Gastroesophageal sphincter (tissue), 4 donors: ENCODE data around the gene ZNF497. TPM values are rescaled to one million over a fixed set of nuclear protein-coding genes. Genes with fewer than 3 reads are reported as not detected.

ENCODE experiments used
- ATAC-seq: fragments of 150-250 bp; one replicate; pipeline ENCODE4 v1.9.1; 2016; ENCODE audit warnings: mild to moderate bottlenecking, moderate library complexity
- H3K27ac ChIP-seq, 4 donors: fragments of 200-600 bp; sonication (generic) in 3 of 4; 1 replicate in 3 of 4; 2 replicates in 1 of 4; pipeline ENCODE4 v1.5.1; 2016 to 2019
- H3K27me3 ChIP-seq: fragments of 200-600 bp; sonication (generic); one replicate; pipeline ENCODE4 v1.5.1; 2019
- H3K36me3 ChIP-seq, 2 donors: fragments of 200-600 bp; sonication (generic); one replicate each; pipeline ENCODE4 v1.5.1; 2019; ENCODE audit warnings: control low read depth in 1 of 2
- H3K4me1 ChIP-seq, 3 donors: fragments of 200-600 bp; sonication (generic); 1 replicate in 2 of 3; 2 replicates in 1 of 3; pipeline ENCODE4 v1.5.1; 2016 to 2019; ENCODE audit warnings: control low read depth in 2 of 3
- H3K4me3 ChIP-seq, 2 donors: fragments of 200-600 bp; sonication (generic); one replicate each; pipeline ENCODE4 v1.5.1; 2019; ENCODE audit warnings: mild to moderate bottlenecking in 1 of 2, moderate library complexity in 1 of 2
- H3K9me3 ChIP-seq, 3 donors: fragments of 200-600 bp; sonication (generic); one replicate each; pipeline ENCODE4 v1.5.1; 2017 to 2019; ENCODE audit warnings: control low read depth in 2 of 3
- EP300 ChIP-seq: sonication (generic); formaldehyde crosslinking; IDR thresholded peaks from one replicate; pipeline ENCODE4 v1.6.1; 2017; ENCODE audit warnings: antibody characterized with exemption, mild to moderate bottlenecking
- POLR2A ChIP-seq, 2 donors: fragments of 450-650 bp; IDR thresholded peaks; one replicate each; pipeline ENCODE4 v1.6.1; 2017; ENCODE audit warnings: antibody characterized with exemption in 2 of 2, mild to moderate bottlenecking in 2 of 2, moderate library complexity in 1 of 2
- POLR2AphosphoS5 ChIP-seq: sonication (generic); formaldehyde crosslinking; IDR thresholded peaks from one replicate; pipeline ENCODE4 v1.6.1; 2017; ENCODE audit warnings: antibody characterized with exemption
- WGBS, 2 donors: methylation state at CpG; one replicate each; pipeline ENCODE4 v1.1.5; 2018; ENCODE audit warnings: low coverage in 1 of 2; 5-methylcytosine and 5-hydroxymethylcytosine counted together
- total RNA-seq, 4 donors: library from RNA; depleted of rRNA; stranded (reverse); fragments of >200 nt; gene quantifications; one replicate each; pipeline ENCODE4 v1.1.0, GENCODE V29; 2016
- TF ChIP-seq, protein P1 (sequence below), 4 experiments: fragments of 200-600 bp in 2 of 4; fragments of 450-650 bp in 2 of 4; sonication (generic) in 1 of 4; IDR thresholded peaks; one replicate each; pipeline ENCODE4 v1.5.1; 2017 to 2019; ENCODE audit warnings: antibody characterized with exemption in 4 of 4, mild to moderate bottlenecking in 2 of 4, moderate library complexity in 2 of 4

Gene ZNF497
- total RNA-seq, 4 donors from 2014 or later = 0.77 to 2.2 (median 1.6) TPM

DNA sequence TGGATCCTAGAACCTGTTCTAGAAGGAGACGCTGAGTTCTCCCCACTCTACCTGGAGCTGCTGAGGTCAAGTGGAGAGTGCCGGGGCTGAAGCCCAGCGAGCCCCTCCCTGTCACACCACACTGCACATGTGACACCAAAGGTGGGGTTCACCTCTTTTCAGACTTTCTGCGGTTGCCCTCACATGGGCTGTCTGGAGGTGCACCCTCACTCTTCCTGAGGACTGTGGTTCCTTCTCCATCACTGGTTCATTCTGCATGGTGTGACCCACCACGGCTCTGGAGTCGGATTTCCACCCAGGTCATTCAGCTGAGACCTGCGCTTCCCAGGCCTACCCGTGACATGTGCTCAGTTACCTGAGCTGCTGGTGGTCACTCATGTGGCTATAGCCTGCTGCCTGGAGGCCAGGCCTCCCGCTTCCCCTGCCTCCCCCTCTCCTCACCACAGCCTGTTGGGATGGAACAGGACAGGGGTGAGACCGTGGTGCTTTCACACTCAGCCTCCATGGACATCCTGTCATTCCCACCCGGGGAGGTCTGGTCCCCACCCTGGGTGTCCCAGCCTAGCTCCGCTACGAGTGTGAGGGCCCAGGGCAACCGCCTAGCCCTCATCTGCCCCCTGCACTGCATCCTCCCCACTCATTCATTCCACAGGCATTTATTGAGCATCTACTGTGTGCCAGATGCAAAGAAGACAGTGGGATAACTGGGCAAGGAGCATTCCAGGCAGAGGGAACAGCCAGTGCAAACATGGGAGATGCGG lies 8.7 kb downstream of the ZNF497 start:
- H3K27me3 ChIP-seq = peaks cover 92% of the 10 kb centered on the region
- 87 to 93% methylated on average over 3 to 11 of the region's 15 CpGs for WGBS, 2 donors
- ATAC-seq = no peak
- TF ChIP-seq EP300 (no peak), POLR2A (IDR thresholded peaks at IDR 0.05) (no peak), POLR2AphosphoS5 (no peak)
- TF ChIP-seq, protein P1, sequence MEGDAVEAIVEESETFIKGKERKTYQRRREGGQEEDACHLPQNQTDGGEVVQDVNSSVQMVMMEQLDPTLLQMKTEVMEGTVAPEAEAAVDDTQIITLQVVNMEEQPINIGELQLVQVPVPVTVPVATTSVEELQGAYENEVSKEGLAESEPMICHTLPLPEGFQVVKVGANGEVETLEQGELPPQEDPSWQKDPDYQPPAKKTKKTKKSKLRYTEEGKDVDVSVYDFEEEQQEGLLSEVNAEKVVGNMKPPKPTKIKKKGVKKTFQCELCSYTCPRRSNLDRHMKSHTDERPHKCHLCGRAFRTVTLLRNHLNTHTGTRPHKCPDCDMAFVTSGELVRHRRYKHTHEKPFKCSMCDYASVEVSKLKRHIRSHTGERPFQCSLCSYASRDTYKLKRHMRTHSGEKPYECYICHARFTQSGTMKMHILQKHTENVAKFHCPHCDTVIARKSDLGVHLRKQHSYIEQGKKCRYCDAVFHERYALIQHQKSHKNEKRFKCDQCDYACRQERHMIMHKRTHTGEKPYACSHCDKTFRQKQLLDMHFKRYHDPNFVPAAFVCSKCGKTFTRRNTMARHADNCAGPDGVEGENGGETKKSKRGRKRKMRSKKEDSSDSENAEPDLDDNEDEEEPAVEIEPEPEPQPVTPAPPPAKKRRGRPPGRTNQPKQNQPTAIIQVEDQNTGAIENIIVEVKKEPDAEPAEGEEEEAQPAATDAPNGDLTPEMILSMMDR (IDR thresholded peaks at IDR 0.05) = no peak
- H3K36me3 ChIP-seq = peaks cover 0 to 16% of the 10 kb centered on the region in 2 donors
- peaks cover 0 to 9% (median 0%) of the 10 kb centered on the region in 3 donors for H3K9me3 ChIP-seq
- H3K4me1 ChIP-seq = peaks cover 0 to 42% (median 5%) of the 10 kb centered on the region in 3 donors
- no peak overlapping the region for H3K4me3 ChIP-seq
- H3K27ac ChIP-seq = no peak overlapping the region

DNA sequence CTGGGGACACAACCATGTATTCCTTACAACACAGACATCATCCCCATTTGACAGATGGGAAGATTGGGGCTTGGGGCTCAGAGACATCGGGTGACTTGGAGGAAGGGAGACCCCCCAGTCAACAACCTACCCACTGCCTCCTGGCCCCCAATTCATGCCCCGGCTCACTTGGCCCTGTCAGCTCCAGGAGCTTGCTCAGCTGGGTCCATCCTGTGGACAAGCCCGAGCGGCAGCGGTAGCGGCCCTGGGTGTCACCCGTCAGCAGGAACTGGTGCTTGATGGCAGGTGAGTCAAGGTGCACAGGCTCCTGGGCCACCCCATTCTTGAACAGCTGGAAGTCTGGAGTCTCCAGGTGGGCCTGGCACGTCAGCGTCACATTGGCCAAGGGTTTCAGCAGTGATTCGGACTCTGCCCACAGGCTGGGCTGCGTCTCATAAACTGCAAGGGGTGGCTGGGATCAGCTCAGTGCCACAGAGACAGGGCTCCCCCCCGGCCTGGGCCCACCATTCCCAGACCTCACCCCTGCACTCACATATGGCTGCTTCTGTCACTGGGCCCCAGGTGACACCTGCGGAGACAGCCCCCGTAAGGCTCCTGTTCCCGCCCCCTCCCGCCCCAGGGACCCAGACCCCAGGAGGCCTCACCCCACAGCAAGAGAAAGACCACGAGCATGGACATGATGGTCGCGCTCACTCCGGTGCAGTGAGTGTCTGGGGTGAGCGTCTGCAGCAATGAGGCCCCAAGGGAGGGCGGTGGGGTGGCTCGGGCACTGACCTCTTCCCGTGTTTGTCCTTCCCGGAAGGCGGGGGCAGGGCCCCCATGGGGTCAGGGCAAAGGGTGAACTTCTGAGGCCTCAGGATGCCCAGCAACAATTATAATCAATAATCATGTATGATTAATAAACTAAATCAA lies 9.5 kb downstream of the ZNF497 start, which contains the start of gene A1BG:
A1BG (minus strand) TSS at position 733 of the 912 bp plus-strand sequence; CDS start at position 678, 55 bp downstream.
- Histone ChIP-seq H3K4me1 (peaks cover 0 to 44% (median 5%) of the 10 kb centered on the region in 3 donors), H3K9me3 (peaks cover 0 to 9% (median 0%) of the 10 kb centered on the region in 3 donors)

DNA sequence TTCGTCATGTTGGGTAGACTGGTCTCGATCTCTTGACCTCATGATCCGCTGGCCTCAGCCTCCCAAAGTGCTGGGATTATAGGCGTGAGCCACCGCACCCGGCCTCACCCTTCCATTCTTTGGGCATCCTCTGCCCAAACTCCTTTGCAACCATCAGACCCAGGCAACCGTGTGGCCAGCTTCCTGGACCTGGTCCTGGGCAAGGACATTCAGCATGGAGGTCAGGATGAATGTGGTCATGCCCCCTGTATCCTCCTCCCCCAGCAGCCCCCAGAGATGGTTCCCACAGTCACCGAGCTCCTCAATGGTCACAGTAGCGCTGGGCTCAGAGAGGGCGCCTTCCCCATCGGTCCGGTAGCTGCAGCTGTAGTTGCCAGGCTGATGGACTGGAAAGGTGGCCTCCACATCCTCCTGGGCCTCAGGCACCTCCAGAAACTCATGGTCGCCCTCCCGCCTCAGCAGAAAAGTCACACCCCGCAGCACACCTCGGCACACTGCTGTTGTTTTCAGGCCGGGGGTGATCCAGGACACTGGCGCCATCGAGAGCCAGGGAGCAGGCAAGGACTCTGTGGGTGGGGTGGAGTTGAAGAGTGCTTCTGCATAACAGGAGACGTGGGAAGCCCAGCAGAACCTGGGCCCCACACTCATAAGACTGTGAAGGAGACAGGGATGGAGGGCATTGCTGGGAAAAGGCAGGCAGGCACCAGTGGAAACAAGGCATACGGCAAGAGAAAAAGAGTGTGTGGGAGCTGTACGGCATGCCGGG lies 10.4 kb downstream of the ZNF497 start:
- Histone ChIP-seq H3K4me1 (peaks cover 0 to 39% (median 5%) of the 10 kb centered on the region in 3 donors), H3K27me3 (peaks cover 98% of the 10 kb centered on the region), H3K4me3 (no peak overlapping the region), H3K9me3 (peaks cover 0 to 9% (median 0%) of the 10 kb centered on the region in 3 donors), H3K36me3 (peaks cover 0 to 16% of the 10 kb centered on the region in 2 donors), H3K27ac (no peak overlapping the region)
- 63 to 82% methylated on average over 5 to 11 of the region's 23 CpGs for WGBS, 2 donors
- TF ChIP-seq POLR2A (IDR thresholded peaks at IDR 0.05) (no peak), POLR2AphosphoS5 (no peak), EP300 (no peak)
- TF ChIP-seq, protein P1 (IDR thresholded peaks at IDR 0.05) = no peak
- no peak for ATAC-seq

More for the DNA sequence above, 9.5 kb downstream of the ZNF497 start, which contains the start of gene A1BG:
- Histone ChIP-seq H3K4me3 (no peak within 1 kb of the TSS), H3K36me3 (peaks cover 0 to 16% of the 10 kb centered on the region in 2 donors), H3K27me3 (peaks cover 98% of the 10 kb centered on the region), H3K27ac (no peak within 1 kb of the TSS)
- WGBS, 2 donors = 87% methylated on average over 3 of the region's 26 CpGs; no CpG with 5 or more reads in 1 of the 2 donors
- no peak for ATAC-seq
- TF ChIP-seq POLR2A (IDR thresholded peaks at IDR 0.05) (no peak), POLR2AphosphoS5 (no peak), EP300 (no peak)
- TF ChIP-seq, protein P1 (IDR thresholded peaks at IDR 0.05) = no peak

DNA sequence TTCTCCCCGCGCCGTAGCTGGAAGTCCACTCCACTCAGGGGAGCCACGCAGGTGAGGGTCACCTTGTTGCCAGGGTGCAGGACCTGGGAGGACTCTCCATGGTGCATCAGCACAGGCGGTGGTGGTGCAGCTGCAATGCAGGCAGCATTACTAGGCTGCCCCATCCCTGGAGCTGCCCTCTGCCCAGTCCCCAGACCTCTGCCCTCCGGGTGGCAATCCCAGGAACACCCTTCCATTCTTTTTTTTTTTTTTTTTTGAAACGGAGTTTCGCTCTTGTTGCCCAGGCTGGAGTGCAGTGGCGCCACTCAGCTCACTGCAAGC lies 11.0 kb downstream of the ZNF497 start:
- TF ChIP-seq, protein P1 (IDR thresholded peaks at IDR 0.05) = no peak
- TF ChIP-seq POLR2AphosphoS5 (no peak), EP300 (no peak), POLR2A (IDR thresholded peaks at IDR 0.05) (no peak)
- H3K27me3 ChIP-seq = peaks cover 98% of the 10 kb centered on the region
- peaks cover 0 to 9% (median 0%) of the 10 kb centered on the region in 3 donors for H3K9me3 ChIP-seq
- WGBS, 2 donors = 100% methylated on average over 1 of the region's 9 CpGs
- no peak overlapping the region for H3K27ac ChIP-seq
- ATAC-seq = no peak
- no peak overlapping the region for H3K4me3 ChIP-seq
- peaks cover 0 to 16% of the 10 kb centered on the region in 2 donors for H3K36me3 ChIP-seq
- peaks cover 0 to 38% (median 2%) of the 10 kb centered on the region in 3 donors for H3K4me1 ChIP-seq
